ENCODE data around the gene PAAF1. TPM values are rescaled to one million over a fixed set of nuclear protein-coding genes. Genes with fewer than 3 reads are reported as not detected.

PAAF1 gene
- total and polyA plus RNA-seq, 2 of the 13 experiments (the other 11 are each of a cell fraction or from before 2014, with no cell fraction given), result 13.5 to 28.8 TPM

DNA sequence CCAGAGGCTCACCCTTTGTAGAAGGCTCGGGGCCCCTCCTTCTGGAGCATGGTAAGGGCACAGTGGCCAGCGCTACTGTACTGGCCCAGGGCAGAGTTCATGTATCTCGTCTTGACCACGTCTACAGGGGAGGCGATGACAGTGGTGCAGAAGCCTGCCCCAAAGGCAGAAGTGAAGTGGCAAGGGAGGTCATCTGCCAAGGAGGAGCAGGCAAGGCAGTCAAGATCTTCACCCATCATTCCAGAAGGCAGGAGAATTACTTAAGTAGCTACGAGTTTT, 98.6 kb downstream of the PAAF1 start:
- CTCF ChIA-PET (ENCODE audit: low intra/inter-chr PET ratio, low total read pairs), result no interaction called here
- Histone ChIP-seq H3K9ac (ENCODE audit: insufficient read depth, low read depth, low read length) (no peak overlapping the region), H3K4me2 (ENCODE audit: low read depth, low read length) (no peak overlapping the region), H3K9me3 (ENCODE audit: low read length) (no peaks in the 10 kb centered on the region), H4K20me1 (ENCODE audit: insufficient read depth, low read length) (no peaks in the 10 kb centered on the region), H3K27ac (ENCODE audit: extremely low read length, insufficient read depth, low read length) (no peak overlapping the region), H3K79me2 (ENCODE audit: insufficient read depth, low read length) (no peaks in the 10 kb centered on the region), H3K27me3 (ENCODE audit: control insufficient read depth in 1 of 2, insufficient read depth in 2 of 2, low read length in 2 of 2) (no peaks in the 10 kb centered on the region), H3K4me3 (replicated peaks in 1 of 3; ENCODE audit: insufficient read depth in 1 of 3, low read depth in 2 of 3, low read length in 3 of 3) (no peak overlapping the region), H3K36me3 (replicated peaks in 1 of 2; ENCODE audit: control insufficient read depth in 1 of 2, insufficient read depth in 2 of 2, low read length in 2 of 2) (peaks cover 16 to 39% of the 10 kb centered on the region in 2 experiments; a peak in 4 of 5 replicates), H3K4me1 (ENCODE audit: insufficient read depth, low read length) (peaks cover 11% of the 10 kb centered on the region), H2AFZ (ENCODE audit: low read length) (no peak overlapping the region)
- no peak for TF ChIP-seq ZC3H4 (CRISPR knock-in tag; IDR thresholded peaks at IDR 0.05; ENCODE audit: borderline replicate concordance)
- no peak for TF ChIP-seq KLF15 (CRISPR knock-in tag; IDR thresholded peaks at IDR 0.05; ENCODE audit: borderline replicate concordance)
- no peak for TF ChIP-seq TMF1 (CRISPR knock-in tag; IDR thresholded peaks at IDR 0.05; ENCODE audit: low read depth)
- TF ChIP-seq, protein P1, sequence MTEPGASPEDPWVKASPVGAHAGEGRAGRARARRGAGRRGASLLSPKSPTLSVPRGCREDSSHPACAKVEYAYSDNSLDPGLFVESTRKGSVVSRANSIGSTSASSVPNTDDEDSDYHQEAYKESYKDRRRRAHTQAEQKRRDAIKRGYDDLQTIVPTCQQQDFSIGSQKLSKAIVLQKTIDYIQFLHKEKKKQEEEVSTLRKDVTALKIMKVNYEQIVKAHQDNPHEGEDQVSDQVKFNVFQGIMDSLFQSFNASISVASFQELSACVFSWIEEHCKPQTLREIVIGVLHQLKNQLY (CRISPR knock-in tag; IDR thresholded peaks at IDR 0.05), result no peak
- TF ChIP-seq, protein P2, sequence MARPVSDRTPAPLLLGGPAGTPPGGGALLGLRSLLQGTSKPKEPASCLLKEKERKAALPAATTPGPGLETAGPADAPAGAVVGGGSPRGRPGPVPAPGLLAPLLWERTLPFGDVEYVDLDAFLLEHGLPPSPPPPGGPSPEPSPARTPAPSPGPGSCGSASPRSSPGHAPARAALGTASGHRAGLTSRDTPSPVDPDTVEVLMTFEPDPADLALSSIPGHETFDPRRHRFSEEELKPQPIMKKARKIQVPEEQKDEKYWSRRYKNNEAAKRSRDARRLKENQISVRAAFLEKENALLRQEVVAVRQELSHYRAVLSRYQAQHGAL (CRISPR knock-in tag; IDR thresholded peaks at IDR 0.05; ENCODE audit: not compliant biosample characterization), result no peak
- TF ChIP-seq ARID2 (CRISPR knock-in tag; IDR thresholded peaks at IDR 0.05; ENCODE audit: borderline replicate concordance), result no peak
- no peak for TF ChIP-seq SMC3 (IDR thresholded peaks at IDR 0.05; ENCODE audit: low read length)
- TF ChIP-seq, protein P3, sequence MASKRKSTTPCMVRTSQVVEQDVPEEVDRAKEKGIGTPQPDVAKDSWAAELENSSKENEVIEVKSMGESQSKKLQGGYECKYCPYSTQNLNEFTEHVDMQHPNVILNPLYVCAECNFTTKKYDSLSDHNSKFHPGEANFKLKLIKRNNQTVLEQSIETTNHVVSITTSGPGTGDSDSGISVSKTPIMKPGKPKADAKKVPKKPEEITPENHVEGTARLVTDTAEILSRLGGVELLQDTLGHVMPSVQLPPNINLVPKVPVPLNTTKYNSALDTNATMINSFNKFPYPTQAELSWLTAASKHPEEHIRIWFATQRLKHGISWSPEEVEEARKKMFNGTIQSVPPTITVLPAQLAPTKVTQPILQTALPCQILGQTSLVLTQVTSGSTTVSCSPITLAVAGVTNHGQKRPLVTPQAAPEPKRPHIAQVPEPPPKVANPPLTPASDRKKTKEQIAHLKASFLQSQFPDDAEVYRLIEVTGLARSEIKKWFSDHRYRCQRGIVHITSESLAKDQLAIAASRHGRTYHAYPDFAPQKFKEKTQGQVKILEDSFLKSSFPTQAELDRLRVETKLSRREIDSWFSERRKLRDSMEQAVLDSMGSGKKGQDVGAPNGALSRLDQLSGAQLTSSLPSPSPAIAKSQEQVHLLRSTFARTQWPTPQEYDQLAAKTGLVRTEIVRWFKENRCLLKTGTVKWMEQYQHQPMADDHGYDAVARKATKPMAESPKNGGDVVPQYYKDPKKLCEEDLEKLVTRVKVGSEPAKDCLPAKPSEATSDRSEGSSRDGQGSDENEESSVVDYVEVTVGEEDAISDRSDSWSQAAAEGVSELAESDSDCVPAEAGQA (IDR thresholded peaks at IDR 0.05; ENCODE audit: low read depth), result no peak
- TF ChIP-seq, protein P3 (CRISPR knock-in tag; IDR thresholded peaks at IDR 0.05; ENCODE audit: borderline replicate concordance), result no peak
- no peak for TF ChIP-seq SIN3B (IDR thresholded peaks at IDR 0.05; ENCODE audit: low read length)
- no peak for TF ChIP-seq TCF7 (IDR thresholded peaks at IDR 0.05; ENCODE audit: low read depth)
- no peak for TF ChIP-seq RBM39 (IDR thresholded peaks at IDR 0.05; ENCODE audit: low read depth, low read length, poor library complexity, severe bottlenecking)
- no peak for TF ChIP-seq NONO (IDR thresholded peaks at IDR 0.05)
- TF ChIP-seq NONO (CRISPR knock-in tag; conservative IDR thresholded peaks at IDR 0.05), result no peak
- in situ Hi-C loops (cut with HindIII; ENCODE audit: extremely low pct_ligation_motif_present, low pct_unique_long_range_greater_than_20kb), result no loop called here
- FAIRE-seq (no peak), DNase-seq (ENCODE audit: low spot score) (no peak), ATAC-seq (no peak)
- BruUV-seq (replicated peaks), result no TSS peak
- WGBS (ENCODE audit: low lambda C conversion rate), result 95% methylated on average over 6 of the region's 6 CpGs
- intact Hi-C loops (cut with micrococcal nuclease; ENCODE audit: unreplicated experiment), result no loop called here
- POLR2A ChIA-PET, result no interaction called here
